NCI-H345 treated with DMSO at 0.1 percent for 48 hours (cell line): ENCODE measurements around the gene RNF123.
"Not testable (repeated sequence)": the region's sequence is repeated elsewhere in the genome, so short reads cannot be mapped to it uniquely, and the experiment has no call there.

Source experiments
- DNase-seq: peaks from one replicate; lab custom pipeline; 2025; ENCODE audit not compliant: unreplicated experiment; lab: John Stamatoyannopoulos, UW

The RNF123 gene

DNA sequence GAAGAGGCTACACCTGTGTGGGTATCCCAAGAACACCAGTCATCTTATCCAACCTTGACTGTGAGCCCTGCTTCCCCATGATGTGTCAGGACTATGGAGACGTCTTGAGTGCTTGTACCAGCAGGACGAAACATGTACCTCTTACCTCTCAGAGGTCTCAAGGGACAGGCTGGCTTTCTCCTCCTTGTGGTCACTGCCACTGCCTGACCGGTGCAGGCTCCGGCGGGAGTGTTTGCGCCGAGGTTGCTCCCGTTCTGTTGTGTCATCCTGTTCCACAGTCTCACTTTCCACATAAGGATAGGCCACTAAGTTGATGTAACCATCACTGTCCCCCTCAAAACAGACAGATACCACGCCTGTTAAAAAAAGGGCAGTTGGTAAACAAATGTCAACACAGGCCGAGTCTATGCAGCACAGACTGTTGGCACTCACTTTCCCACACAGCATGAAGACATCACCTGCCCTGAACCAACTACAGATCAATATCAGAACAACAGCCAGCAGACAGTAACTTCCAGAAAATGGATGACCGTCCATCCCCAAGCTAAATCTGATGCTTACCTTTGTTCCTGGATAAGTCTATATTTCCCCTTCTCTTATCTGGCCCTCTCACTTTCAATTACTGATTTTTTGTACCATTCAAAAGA lies 48.8 kb downstream of the RNF123 start:
- DNase-seq: no peak

DNA sequence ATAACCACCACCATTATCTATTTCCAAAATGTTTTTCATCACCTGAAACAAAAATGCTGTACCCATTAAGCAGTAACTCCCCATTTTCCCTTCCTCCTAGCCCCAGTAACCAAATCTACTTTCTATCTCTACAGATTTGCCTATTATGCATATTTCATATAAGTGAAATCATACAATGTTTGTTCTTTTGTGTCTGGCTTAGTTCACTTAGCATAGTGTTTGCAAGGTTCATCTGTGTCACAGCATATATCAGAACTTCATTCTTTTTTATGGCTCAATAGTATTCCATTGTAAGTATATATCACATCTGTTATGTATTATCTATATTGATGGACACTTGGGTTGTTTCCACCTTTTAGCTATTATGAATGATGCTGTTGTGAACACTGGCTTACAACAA lies 51.1 kb downstream of the RNF123 start:
- no peak for DNase-seq

DNA sequence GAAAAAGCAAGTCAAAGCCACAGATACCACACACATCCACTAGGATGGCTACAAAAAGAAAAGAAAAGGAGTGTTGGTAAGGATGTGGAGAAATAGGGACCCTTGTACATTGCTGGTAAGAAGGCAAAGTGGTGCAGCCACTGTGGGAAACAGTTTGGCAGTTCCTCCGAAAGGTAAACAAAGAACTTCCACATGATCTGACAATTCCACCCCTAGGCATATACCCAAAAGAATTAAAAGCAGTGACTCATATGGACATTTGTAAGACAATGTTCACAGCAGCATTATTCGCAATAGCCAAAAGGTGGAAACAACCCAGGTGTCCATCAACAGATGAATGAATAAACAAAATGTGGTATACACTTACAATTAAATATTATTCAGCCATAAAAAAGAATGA lies 56.6 kb downstream of the RNF123 start:
- DNase-seq: no peak

DNA sequence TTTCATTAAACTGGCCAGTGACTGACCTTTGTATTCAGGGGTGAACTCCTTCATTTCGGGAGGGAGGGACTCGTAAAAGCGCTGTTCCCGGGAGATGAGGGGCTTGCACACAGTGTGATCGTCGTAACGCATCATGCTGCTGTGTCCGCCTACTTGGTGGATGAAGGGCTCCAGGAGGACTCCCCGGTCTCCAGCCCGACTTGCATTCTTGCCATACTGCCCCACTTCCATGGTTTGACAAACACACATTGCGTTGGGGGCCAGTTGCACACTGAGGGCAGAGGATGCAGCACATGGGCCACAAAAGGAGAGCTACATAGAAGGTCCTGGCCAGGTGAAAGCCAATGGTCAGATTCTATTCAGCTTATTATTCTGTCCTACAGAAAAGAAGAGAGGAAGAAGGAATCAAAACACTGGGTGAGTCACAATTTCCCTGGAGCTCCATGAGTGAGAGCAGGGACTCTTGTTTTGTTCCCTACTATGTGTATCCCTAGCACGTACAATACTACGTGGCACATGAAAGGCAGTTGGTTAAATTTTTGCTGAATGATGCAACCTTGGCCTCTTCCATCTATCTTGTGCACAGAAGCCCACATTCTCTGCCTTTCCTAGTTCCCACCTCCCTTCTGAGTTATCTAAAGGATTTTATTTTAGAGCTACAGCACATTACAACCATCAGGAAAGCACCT lies 58.6 kb downstream of the RNF123 start:
- no peak for DNase-seq

DNA sequence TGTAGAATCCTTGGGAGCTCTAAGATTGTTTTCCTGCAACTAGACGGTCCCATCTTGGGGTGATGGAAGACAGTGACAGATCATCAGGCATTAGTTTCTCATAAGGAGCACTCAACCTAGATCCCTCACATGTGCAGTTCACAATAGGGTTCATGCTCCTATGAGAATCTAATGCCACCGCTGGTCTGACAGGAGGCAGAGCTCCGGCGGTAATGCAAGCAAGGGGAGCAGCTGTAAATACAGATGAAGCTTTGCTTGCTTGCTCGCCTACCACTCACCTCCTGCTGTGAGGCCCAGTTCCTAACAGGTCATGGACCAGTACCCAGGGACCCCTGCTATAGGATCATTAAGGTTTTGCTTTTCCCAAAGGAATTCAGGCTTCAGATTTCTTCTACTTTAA lies 59.5 kb downstream of the RNF123 start:
- DNase-seq: not testable (repeated sequence)

DNA sequence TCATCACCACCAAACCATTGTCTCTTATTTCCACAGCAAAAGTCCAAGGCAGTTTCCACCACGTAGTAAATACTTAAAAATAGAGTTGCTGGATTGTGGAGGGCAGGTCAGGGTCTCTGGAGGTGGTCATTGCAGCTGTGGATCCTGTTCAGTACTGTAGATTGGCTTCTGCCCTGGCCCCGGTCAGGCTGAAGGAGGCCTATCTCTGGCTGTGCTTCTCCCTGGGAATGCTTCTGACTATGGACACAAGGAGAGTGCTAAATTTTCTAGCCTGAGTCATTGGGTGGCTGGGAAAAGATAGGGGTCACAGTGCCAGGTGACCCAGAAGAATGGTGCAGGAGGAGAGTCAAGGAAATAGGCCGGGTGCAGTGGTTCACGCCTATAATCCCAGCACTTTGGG lies 60.7 kb downstream of the RNF123 start:
- no peak for DNase-seq

DNA sequence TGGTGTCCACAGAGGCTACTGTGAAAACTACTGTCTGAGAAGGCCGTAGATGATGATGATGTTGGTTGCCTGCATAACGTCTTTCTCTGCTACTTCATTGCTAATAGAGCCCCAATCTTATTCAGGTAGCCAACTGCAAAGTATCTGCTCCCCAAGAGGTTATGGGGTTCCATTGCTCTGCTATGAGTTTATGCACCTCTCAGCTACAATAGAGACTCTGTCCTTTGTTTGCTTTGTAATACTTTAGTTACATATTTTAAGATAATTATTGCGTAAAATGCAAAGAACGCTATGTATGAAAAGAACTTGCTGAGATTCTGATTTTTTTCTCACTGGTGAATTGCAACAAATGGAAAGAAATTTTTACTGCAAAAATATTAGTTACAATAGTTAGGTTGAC lies 62.1 kb downstream of the RNF123 start:
- DNase-seq: no peak

DNA sequence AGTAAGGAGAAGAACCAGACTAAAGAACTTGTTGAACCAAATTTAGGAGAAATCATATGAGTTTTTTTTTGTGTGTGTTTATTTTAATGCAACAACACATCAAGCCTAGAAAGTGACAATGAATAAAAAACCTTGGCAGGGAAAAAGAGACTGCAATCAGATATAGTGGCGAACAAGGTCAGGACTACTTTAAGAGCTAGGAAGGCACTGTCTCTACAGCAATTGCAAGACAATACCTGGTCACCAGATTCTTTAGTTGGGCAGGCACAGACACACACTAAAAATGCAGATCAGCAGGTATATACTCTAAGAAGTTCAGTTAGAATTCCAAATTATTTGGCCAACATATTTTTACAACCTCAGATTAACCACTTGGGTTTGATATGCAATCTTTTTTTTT lies 65.2 kb downstream of the RNF123 start:
- DNase-seq: no peak

DNA sequence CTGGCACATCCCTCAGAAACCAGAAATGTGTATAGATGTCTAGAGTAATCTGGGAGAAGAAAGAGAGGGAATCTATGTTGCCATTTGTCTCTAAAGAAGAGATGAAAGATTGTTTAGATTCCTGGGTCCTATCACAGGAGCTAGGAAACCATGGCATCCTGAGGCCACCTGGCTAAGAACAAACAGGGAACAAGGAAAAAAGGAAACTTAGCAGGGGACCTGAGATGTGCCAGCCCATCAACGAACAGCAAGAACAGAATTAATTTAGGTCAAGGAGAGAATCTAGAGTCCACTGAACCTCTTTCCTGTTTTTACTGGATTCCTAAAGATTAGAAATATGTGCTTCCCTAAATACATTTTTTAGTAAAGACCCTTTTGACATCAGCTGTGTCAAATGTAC lies 66.7 kb downstream of the RNF123 start:
- DNase-seq: no peak

DNA sequence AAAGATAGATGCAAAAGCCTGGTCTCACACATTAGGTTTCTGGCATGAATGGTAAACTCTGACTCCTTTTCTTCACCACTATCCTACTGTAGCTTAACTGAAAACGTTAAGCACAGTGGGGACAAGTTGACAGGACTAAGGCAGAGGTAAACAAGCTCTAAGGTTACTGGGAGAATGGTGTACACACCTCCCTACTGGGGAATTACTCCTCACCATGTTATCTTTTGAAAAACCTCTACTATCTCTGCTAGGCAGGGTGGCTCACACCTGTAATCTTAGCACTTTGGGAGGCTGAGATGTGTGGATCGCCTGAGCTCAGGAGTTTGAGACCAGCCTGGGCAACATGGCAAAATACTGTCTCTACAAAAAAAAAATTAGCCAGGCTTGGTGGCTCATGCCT lies 67.8 kb downstream of the RNF123 start:
- no peak for DNase-seq

DNA sequence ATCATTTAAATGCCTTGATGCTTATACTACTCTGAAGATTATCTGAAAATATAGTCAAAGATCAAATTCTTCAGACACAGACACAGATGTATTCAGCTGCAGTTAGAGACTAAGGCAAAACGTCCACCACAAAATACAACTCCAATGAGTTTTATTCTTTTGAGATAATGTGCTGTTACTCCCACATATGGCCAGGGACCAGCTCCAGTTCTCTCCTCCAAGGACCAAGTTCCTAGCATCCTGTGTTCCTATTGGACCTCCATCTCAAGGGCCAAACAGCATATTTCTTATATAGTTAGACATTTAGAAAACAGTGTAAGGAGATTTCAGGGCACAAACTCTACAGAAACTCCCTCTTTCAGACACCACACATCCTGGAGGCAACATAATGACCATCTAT lies 69.9 kb downstream of the RNF123 start:
- DNase-seq: no peak

DNA sequence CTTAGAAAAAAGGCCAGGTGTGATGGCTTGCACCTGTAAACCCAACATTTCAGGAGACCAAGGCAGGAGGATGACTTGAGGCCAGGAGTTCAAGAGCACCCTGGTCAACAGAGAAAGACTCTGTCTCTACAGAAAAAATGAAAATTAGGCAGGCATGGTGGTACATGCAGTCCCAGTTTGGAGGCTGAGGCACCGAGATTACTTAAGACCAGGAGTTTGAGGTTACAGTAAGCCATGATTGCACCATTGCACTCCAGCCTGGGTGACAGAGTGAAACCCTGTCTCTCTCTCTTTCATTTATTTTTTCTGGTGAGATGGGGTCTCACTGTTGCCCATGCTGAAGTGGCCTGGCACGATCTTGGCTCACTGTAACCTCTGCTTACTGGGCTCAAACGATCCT lies 72.3 kb downstream of the RNF123 start:
- DNase-seq: no peak

DNA sequence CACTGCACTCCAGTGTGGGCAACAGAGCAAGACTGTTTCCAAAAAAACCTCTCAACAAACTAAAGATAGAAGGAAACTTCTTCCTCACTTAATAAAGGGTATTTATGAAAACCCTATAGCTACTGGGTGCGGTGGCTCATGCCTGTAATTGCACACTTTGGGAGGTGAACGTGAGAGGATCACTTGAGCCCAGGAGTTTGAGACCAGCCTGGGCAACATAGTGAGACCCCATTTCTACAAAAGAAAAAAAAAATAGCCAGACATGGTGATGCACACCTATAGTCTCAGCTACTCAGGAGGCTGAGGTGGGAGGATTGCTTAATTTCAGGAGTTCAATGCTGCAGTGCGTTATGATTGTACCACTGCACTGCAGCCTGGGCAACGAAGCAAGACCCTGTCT lies 74.6 kb downstream of the RNF123 start:
- DNase-seq: no peak

DNA sequence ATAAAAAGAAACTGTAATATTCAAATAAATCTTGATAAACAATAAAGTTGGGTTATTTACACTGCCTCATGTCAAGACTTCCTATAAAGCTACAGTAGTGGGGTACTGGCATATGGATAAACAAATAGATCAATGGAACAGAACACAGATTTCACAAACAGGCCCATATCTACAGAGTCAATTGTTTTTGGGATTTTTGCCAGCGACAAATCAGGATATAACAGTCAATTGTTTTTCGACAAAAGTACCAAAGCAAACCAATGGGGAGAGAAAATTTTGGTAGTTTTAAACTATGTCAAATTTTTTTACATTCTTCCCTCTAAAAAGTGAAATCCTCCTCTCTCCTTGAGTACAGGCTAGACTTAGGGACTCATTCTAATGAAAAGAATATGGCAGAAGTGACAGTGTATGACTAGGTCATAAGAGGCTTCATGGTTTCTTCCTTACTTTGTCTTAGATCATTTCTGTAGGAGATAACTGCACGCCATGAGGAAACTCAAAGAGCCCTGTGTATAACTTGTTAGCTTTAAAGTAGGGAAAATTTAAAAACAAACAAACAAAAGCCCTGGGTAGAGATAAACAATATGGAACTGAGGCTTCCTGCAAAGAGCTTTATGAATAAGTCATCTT lies 80.0 kb downstream of the RNF123 start:
- DNase-seq: no peak

DNA sequence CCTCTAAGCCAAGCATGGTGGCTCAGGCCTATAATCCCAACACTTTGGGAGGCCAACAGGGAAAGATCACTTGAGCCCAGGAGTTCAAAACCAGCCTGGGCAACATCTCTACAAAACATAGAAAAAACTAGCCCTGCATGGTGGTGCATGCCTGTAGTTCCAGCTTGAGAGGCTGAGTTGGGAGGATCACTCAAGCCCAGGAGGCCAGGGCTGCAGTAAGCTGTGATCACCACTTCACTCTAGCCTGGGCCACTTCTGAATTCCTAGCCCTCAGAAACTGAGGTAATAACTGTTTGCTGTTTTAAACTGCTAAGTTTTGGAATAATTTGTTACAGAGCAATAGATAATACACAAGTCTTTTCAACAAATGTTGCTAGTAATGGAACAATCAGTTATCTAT lies 80.6 kb downstream of the RNF123 start:
- no peak for DNase-seq
